Osteocyte (in vitro differentiated cells): Measurements from ENCODE around the gene SLC39A8. TPM values are rescaled to one million over a fixed set of nuclear protein-coding genes. Genes with fewer than 3 reads are reported as not detected.

Source experiments
- DNase-seq: peaks from one replicate; pipeline ENCODE4 v3.0.0; 2021; ENCODE audit warnings: mixed read lengths; ENCODE audit not compliant: unreplicated experiment; ENCODE audit errors: extremely low spot score
- H3K27ac Mint-ChIP-seq: one replicate; pipeline ENCODE4 v1.8.0; 2021; ENCODE audit warnings: mild to moderate bottlenecking, mixed read lengths; ENCODE audit not compliant: unreplicated experiment
- H3K27me3 Mint-ChIP-seq: one replicate; pipeline ENCODE4 v1.8.0; 2021; ENCODE audit warnings: mixed read lengths; ENCODE audit not compliant: unreplicated experiment
- H3K36me3 Mint-ChIP-seq: one replicate; pipeline ENCODE4 v1.8.0; 2021; ENCODE audit warnings: mixed read lengths; ENCODE audit not compliant: unreplicated experiment
- H3K4me1 Mint-ChIP-seq: one replicate; pipeline ENCODE4 v1.8.0; 2021; ENCODE audit warnings: mixed read lengths; ENCODE audit not compliant: unreplicated experiment
- H3K4me3 Mint-ChIP-seq: one replicate; pipeline ENCODE4 v1.8.0; 2021; ENCODE audit warnings: mild to moderate bottlenecking, moderate library complexity, mixed read lengths; ENCODE audit not compliant: unreplicated experiment
- H3K9me3 Mint-ChIP-seq: one replicate; pipeline ENCODE4 v1.8.0; 2021; ENCODE audit warnings: mixed read lengths; ENCODE audit not compliant: unreplicated experiment
- total RNA-seq: library from RNA; stranded (reverse); gene quantifications from 2 replicates; pipeline ENCODE4 v1.2.1, GENCODE V29; 2021
- TF ChIP-seq, protein P1 (sequence below): fragments of 200-600 bp; sonication (generic); IDR thresholded peaks from 2 replicates; pipeline ENCODE4 v1.5.0; 2021; ENCODE audit warnings: antibody characterized with exemption, mild to moderate bottlenecking, moderate library complexity

The SLC39A8 gene
- total RNA-seq, 1 donor from 2014 or later, result 1.0 TPM

DNA sequence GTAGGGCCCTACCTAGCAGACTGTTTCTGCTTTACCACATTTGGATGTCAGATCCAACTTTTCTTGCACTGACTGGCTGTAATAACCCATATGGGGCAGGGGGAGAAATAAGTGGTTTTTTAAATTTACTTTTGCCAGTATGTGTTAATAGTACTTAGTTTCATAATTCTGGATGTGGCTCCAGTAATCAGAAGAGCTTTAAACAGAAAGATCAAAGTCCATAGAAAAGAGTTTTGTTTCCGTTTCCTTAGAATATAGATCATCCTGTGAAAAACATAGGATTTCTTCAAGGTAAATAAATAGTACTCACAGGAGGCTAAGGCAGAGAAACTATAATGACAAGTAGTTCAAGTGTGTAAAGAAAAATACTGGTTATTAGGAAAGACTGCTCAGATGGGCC, 85.6 kb downstream of the SLC39A8 start:
- H3K27ac Mint-ChIP-seq, result no peak overlapping the region
- H3K4me1 Mint-ChIP-seq, result peaks cover 1% of the 10 kb centered on the region
- peaks cover 40% of the 10 kb centered on the region for H3K27me3 Mint-ChIP-seq
- TF ChIP-seq, protein P1, sequence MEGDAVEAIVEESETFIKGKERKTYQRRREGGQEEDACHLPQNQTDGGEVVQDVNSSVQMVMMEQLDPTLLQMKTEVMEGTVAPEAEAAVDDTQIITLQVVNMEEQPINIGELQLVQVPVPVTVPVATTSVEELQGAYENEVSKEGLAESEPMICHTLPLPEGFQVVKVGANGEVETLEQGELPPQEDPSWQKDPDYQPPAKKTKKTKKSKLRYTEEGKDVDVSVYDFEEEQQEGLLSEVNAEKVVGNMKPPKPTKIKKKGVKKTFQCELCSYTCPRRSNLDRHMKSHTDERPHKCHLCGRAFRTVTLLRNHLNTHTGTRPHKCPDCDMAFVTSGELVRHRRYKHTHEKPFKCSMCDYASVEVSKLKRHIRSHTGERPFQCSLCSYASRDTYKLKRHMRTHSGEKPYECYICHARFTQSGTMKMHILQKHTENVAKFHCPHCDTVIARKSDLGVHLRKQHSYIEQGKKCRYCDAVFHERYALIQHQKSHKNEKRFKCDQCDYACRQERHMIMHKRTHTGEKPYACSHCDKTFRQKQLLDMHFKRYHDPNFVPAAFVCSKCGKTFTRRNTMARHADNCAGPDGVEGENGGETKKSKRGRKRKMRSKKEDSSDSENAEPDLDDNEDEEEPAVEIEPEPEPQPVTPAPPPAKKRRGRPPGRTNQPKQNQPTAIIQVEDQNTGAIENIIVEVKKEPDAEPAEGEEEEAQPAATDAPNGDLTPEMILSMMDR, result no peak
- no peak overlapping the region for H3K4me3 Mint-ChIP-seq
- no peaks in the 10 kb centered on the region for H3K36me3 Mint-ChIP-seq
- DNase-seq, result no peak
- no peaks in the 10 kb centered on the region for H3K9me3 Mint-ChIP-seq

DNA sequence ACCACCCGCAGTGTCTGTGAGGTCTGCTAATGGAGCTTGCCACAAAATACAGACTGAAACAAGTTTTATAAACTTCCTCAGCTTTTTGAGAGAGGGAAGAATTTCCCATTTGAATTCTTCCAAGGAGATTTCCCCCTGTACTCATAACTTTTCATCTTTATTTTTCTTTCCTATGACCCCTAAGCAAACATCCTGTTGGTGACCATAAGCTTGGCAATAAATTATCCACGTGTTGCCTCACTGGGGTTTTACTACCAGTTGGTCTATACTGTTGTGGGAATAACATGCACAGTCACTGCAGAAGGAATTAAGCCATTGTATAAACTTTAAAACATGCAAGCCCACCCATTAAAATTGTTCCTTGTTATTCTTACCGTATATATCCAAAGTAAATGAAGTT, 86.2 kb downstream of the SLC39A8 start:
- Mint-ChIP-seq H3K4me3 (no peak overlapping the region), H3K27ac (no peak overlapping the region), H3K4me1 (peaks cover 1% of the 10 kb centered on the region), H3K9me3 (no peaks in the 10 kb centered on the region), H3K27me3 (peaks cover 40% of the 10 kb centered on the region), H3K36me3 (no peaks in the 10 kb centered on the region)
- TF ChIP-seq, protein P1, result no peak
- no peak for DNase-seq

DNA sequence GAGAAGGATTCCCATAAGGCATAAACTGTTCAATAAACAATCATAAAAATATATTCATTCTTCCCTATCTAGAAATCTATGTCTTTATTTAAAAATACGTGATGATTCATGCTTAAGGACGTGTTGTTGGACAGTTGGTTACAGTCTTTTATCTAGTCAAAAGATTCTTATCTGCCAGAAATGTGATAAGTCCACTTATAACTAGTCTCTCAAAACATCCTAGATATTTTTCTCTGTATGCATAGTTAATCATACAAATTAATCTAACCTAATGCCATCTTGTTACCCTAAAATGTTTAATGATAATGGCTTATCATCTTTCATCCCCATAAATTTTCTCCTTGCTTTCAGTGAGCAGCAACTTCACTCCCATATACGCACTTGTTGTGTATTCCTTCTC, 89.0 kb downstream of the SLC39A8 start:
- no peaks in the 10 kb centered on the region for H3K9me3 Mint-ChIP-seq
- H3K36me3 Mint-ChIP-seq, result no peaks in the 10 kb centered on the region
- H3K27me3 Mint-ChIP-seq, result peaks cover 36% of the 10 kb centered on the region
- TF ChIP-seq, protein P1, result no peak
- DNase-seq, result no peak
- H3K4me3 Mint-ChIP-seq, result no peak overlapping the region
- H3K27ac Mint-ChIP-seq, result no peak overlapping the region
- peaks cover 4% of the 10 kb centered on the region for H3K4me1 Mint-ChIP-seq

DNA sequence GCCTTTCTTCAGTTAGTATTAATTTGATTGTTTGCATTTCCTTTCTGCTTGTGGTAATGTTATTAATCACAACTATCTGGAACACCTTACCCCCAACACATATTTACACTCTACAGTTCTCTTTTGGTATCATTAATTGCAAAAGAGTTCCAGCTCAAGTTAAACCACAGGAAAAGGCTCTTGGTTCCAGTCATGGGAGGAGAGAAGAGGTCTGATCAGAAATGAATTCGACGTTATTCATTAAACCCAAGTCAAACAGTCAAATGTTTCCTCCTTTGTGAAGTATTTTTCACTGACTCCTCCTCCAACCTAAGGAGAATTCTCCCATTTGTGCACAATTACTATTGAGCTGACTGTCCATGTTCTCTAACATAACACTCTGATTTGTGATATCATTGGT, 91.4 kb downstream of the SLC39A8 start:
- DNase-seq, result no peak
- H3K4me3 Mint-ChIP-seq, result no peak overlapping the region
- no peak overlapping the region for H3K27ac Mint-ChIP-seq
- no peaks in the 10 kb centered on the region for H3K9me3 Mint-ChIP-seq
- peaks cover 13% of the 10 kb centered on the region for H3K4me1 Mint-ChIP-seq
- H3K36me3 Mint-ChIP-seq, result no peaks in the 10 kb centered on the region
- H3K27me3 Mint-ChIP-seq, result peaks cover 26% of the 10 kb centered on the region
- TF ChIP-seq, protein P1, result no peak

DNA sequence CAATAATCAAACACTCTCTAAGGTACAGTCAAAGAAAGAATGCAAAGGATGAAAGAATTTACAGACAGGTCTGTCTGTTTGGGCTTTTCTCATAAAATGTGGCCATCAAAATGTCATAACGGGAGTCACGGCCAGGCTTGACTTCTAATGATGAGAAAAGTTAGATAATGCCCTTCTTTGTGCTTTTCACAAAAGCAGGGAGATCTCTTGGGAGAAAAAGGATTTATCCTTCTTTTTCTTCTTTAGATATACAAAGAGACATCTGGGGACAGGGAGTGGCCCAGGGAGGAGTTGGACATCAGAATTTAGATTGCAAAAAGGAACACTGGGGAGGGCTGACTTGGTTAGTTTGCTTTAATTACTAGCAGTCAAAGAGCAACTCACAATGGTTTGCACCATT, 93.1 kb downstream of the SLC39A8 start:
- no peaks in the 10 kb centered on the region for H3K9me3 Mint-ChIP-seq
- peaks cover 22% of the 10 kb centered on the region for H3K27me3 Mint-ChIP-seq
- H3K4me3 Mint-ChIP-seq, result no peak overlapping the region
- no peak for DNase-seq
- TF ChIP-seq, protein P1, result no peak
- H3K27ac Mint-ChIP-seq, result no peak overlapping the region
- peaks cover 17% of the 10 kb centered on the region for H3K4me1 Mint-ChIP-seq
- H3K36me3 Mint-ChIP-seq, result no peaks in the 10 kb centered on the region
